Calu3 (cell line): ENCODE measurements around the gene SERPINE2. TPM values are rescaled to one million over a fixed set of nuclear protein-coding genes. Genes with fewer than 3 reads are reported as not detected.

Source experiments
- BruUV-seq: library from RNA; stranded (reverse); fragments of 400-500 nt; replicated peaks from 2 replicates; lab custom pipeline; 2021; lab: Mats Ljungman, UMichigan
- CTCF ChIA-PET: fragments of 300-600 bp; sonication (Branson Sonifier 250); formaldehyde crosslinking; loops from one replicate; lab custom pipeline; 2022; ENCODE audit warnings: antibody characterized with exemption; lab: Charles Lee
- DNase-seq: peaks from one replicate; pipeline ENCODE4 v3.0.0; 2022
- H3K27ac Mint-ChIP-seq: one replicate; pipeline ENCODE4 v1.8.0; 2022; ENCODE audit warnings: mixed read lengths; ENCODE audit not compliant: unreplicated experiment
- H3K27me3 Mint-ChIP-seq: one replicate; pipeline ENCODE4 v1.8.0; 2022; ENCODE audit warnings: mixed read lengths; ENCODE audit not compliant: unreplicated experiment
- H3K36me3 Mint-ChIP-seq: one replicate; pipeline ENCODE4 v1.8.0; 2022; ENCODE audit warnings: mild to moderate bottlenecking, moderate library complexity, mixed read lengths; ENCODE audit not compliant: insufficient read depth, unreplicated experiment
- H3K4me1 Mint-ChIP-seq: one replicate; pipeline ENCODE4 v1.8.0; 2022; ENCODE audit warnings: mild to moderate bottlenecking, low read depth, mixed read lengths; ENCODE audit not compliant: unreplicated experiment
- H3K4me3 Mint-ChIP-seq: one replicate; pipeline ENCODE4 v1.8.0; 2022; ENCODE audit warnings: mild to moderate bottlenecking, low read depth, moderate library complexity, mixed read lengths; ENCODE audit not compliant: unreplicated experiment
- H3K9me3 Mint-ChIP-seq: one replicate; pipeline ENCODE4 v1.8.0; 2022; ENCODE audit warnings: low read depth, mixed read lengths; ENCODE audit not compliant: unreplicated experiment
- intact Hi-C: fragments of 100-400 bp; cut with micrococcal nuclease; formaldehyde crosslinking; loops from one replicate; pipeline ENCODE4 v1.10.0; 2022; ENCODE audit not compliant: unreplicated experiment
- total RNA-seq: library from RNA; stranded (reverse); gene quantifications from 2 replicates; pipeline ENCODE4 v1.2.3, GENCODE V29; 2022
- TF ChIP-seq, protein P1 (sequence below): fragments of 200-600 bp; IDR thresholded peaks from one replicate; pipeline ENCODE4 v1.8.0; 2022; ENCODE audit warnings: antibody characterized with exemption; ENCODE audit not compliant: unreplicated experiment

Gene SERPINE2
- total RNA-seq, 1 experiment from 2014 or later, result 39.7 TPM

DNA sequence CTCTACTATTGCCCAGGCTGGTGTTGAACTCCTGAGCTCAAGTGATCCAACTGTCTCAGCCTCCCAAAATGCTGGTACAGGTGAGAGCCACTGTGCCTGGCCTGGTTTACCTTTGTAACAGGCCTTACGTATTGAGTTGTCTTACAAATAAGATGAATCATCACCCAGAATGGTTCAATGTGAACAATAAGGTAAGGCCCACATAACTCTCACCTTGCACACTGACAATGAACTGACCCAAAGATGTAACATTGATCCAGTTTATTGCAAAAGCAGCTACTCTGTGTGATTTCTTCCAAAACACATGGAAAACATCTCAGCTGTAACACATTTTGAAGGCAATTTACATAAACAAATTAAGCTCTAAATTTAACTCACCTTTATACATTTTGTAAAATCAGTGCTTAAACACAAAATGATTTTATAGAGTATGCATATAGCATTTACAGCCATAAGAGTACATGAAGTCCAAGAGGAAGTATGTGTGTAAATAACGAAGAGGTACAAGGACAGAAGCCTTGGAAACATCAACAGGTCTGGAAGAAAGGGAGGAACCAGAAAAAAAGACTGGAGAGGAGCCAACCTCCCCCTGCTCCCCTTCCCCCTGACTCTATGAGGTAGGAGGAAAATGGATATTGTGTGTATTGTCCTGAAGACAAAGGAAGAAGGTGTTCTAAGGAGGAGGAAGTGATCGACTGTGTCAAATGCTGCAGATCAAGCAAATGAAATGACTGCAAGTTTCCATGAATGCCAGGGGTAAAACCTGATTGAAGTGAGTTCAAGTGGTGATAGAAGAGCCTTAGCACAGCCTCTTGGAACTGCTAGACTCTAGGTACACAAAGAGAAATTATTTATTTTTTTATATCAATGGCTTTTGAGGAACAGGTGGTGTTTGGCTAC, 88.4 kb downstream of the SERPINE2 start:
- intact Hi-C loops, result loop anchor here (10.0 kb wide), 1 partner anchor 256 kb away; no protein-coding TSS in a partner anchor
- no peak for DNase-seq
- no peaks in the 10 kb centered on the region for H3K36me3 Mint-ChIP-seq
- H3K27ac Mint-ChIP-seq, result no peak overlapping the region
- no peak overlapping the region for H3K4me3 Mint-ChIP-seq
- BruUV-seq, result no TSS peak
- no peaks in the 10 kb centered on the region for H3K27me3 Mint-ChIP-seq
- CTCF ChIA-PET, result no interaction called here
- H3K4me1 Mint-ChIP-seq, result peaks cover 11% of the 10 kb centered on the region
- no peaks in the 10 kb centered on the region for H3K9me3 Mint-ChIP-seq
- TF ChIP-seq, protein P1, sequence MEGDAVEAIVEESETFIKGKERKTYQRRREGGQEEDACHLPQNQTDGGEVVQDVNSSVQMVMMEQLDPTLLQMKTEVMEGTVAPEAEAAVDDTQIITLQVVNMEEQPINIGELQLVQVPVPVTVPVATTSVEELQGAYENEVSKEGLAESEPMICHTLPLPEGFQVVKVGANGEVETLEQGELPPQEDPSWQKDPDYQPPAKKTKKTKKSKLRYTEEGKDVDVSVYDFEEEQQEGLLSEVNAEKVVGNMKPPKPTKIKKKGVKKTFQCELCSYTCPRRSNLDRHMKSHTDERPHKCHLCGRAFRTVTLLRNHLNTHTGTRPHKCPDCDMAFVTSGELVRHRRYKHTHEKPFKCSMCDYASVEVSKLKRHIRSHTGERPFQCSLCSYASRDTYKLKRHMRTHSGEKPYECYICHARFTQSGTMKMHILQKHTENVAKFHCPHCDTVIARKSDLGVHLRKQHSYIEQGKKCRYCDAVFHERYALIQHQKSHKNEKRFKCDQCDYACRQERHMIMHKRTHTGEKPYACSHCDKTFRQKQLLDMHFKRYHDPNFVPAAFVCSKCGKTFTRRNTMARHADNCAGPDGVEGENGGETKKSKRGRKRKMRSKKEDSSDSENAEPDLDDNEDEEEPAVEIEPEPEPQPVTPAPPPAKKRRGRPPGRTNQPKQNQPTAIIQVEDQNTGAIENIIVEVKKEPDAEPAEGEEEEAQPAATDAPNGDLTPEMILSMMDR, result no peak

DNA sequence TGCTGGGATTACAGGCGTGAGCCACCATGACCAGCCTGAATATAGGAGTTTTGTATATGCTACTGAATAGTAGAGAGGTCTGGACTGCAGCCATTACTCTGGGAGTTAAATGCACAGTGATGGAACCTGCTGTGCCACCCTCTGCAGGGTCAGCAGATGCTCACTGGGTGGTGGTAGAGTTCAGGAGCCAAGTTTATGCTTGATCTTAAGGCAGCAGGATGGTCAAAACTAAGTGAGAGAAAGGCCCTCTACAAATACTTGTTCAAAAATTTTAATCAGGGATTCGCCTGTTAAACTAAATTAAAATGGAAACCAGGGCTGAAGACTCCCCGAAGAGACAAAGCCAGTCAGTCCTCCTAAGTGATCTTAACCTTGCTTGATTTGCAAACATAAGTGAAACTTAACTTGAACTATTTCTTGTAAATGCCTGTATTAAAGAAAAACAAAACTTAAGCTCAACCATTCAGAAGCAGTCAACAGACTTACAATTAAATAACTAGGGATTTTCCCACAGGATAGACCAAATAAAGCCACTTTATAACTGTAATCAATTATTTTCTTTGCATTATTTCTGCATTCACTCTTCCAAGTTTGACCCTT, 89.7 kb downstream of the SERPINE2 start:
- CTCF ChIA-PET, result interaction anchor here (0.7 kb wide), 1 partner anchor 107 kb away, joined by 6 read pairs; no protein-coding TSS in a partner anchor
- TF ChIP-seq, protein P1, result no peak
- Mint-ChIP-seq H3K4me1 (peaks cover 11% of the 10 kb centered on the region), H3K36me3 (peaks cover 12% of the 10 kb centered on the region), H3K27me3 (no peaks in the 10 kb centered on the region), H3K27ac (no peak overlapping the region), H3K4me3 (no peak overlapping the region), H3K9me3 (no peaks in the 10 kb centered on the region)
- no peak for DNase-seq
- intact Hi-C loops, result no loop called here
- no TSS peak for BruUV-seq

DNA sequence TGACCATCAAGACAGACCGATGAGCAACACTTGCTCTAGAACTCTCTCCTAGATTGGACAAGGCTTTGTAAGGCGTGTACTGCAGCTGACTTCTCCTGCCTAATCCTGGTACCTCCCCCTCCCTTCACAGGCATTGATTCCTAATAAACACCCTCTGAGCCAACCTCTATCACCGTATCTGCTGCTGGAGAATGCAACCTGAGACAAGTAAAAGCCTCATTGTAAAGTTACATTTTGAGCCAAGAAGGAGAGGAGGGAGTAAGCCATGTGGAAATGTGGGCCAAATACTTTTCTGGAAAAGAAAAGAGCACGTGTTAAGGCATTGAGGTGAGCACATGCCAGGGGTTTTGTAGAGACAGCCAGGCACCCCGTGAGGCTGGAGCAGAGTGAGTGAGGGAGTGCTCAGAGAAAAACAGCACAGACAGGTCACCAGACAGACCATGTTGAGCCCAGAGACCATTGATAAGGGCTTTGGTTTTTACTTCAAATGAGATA, 91.3 kb downstream of the SERPINE2 start:
- peaks cover 26% of the 10 kb centered on the region for H3K36me3 Mint-ChIP-seq
- H3K4me3 Mint-ChIP-seq, result no peak overlapping the region
- CTCF ChIA-PET, result no interaction called here
- intact Hi-C loops, result no loop called here
- TF ChIP-seq, protein P1, result no peak
- no peaks in the 10 kb centered on the region for H3K27me3 Mint-ChIP-seq
- H3K4me1 Mint-ChIP-seq, result peaks cover 21% of the 10 kb centered on the region
- no peaks in the 10 kb centered on the region for H3K9me3 Mint-ChIP-seq
- no peak for DNase-seq
- H3K27ac Mint-ChIP-seq, result no peak overlapping the region
- no TSS peak for BruUV-seq

DNA sequence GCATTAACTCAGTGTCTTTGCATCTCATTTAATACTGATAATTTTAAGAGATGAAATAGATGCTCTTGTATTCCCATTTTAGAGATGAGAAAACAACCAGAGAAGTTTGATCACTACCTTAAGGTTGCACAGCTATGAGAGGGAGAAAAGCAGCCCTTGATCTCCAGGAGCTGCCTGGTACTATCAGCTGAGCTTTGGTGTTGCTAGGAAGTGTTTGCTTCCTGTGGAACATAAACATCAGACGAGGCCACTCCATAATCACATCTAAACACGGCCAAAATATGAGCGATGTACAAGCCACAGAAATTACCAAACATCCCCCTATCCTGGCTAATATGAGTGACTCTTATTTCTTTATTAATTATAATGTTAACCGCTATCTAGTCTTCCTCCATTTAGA, 93.3 kb downstream of the SERPINE2 start:
- DNase-seq, result no peak
- H3K4me1 Mint-ChIP-seq, result peaks cover 30% of the 10 kb centered on the region
- CTCF ChIA-PET, result interaction anchor here (0.6 kb wide), 1 partner anchor 51 kb away, joined by 3 read pairs; no protein-coding TSS in a partner anchor
- intact Hi-C loops, result no loop called here
- TF ChIP-seq, protein P1, result no peak
- peaks cover 26% of the 10 kb centered on the region for H3K36me3 Mint-ChIP-seq
- BruUV-seq, result no TSS peak
- H3K9me3 Mint-ChIP-seq, result no peaks in the 10 kb centered on the region
- H3K27me3 Mint-ChIP-seq, result no peaks in the 10 kb centered on the region
- H3K4me3 Mint-ChIP-seq, result peak overlapping the region; percentile 99
- H3K27ac Mint-ChIP-seq, result no peak overlapping the region
